GM21515 (cell line): ENCODE data around the gene GCM1.

ENCODE experiments used
- ATAC-seq: cut with Tn5 transposase; IDR thresholded peaks from one replicate; pipeline ENCODE4 v1.9.1; 2021; ENCODE audit not compliant: unreplicated experiment

GCM1 gene

DNA sequence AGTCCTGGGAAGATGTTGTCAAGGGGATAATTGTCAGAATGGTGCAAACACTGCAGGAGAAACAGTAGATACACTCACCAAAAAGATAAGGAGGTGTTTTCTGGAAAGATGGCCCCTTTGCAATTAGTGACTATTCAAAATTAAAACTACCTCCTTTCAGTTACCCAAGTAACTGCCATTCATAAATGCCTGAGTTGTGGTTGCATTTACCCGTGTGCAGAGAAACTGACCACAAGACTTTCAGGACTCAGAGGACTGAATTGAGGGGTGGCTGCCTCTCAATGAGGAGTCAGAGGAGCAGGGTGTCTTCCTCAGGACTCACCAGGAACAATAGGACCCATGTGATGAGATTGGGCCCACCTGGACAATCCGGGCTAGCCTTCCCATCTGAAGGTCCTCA lies 39.0 kb downstream of the GCM1 start:
- ATAC-seq, result peak; percentile 58

- no peak for ATAC-seq
Observed at GRCh38 chr6:53107091-53107490, 41.5 kb downstream of the GCM1 start.

GRCh38 chr6:53104916-53105315 lies 43.7 kb downstream of the GCM1 start:
- no peak for ATAC-seq

- ATAC-seq, result no peak
Observed at GRCh38 chr6:53103993-53104675, 44.5 kb downstream of the GCM1 start.

DNA sequence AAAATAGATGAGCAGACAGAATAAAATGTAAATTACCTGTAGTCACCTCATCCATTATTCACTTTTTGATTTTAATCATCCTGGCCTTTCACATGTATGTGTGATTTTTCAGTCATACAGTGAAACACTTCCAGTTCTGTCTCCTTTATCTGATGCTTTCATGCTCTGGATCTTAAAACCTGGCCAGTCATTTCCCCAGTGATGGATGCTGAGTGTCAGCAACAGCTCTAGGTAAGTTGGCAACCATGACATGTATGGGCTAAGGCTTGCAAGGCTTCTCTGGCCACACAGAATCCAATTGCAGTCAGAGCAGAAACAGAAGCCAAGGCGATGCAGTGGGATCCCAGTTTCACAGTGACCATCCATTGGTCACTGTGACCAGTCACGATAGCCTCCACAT lies 47.6 kb downstream of the GCM1 start:
- ATAC-seq, result no peak

DNA sequence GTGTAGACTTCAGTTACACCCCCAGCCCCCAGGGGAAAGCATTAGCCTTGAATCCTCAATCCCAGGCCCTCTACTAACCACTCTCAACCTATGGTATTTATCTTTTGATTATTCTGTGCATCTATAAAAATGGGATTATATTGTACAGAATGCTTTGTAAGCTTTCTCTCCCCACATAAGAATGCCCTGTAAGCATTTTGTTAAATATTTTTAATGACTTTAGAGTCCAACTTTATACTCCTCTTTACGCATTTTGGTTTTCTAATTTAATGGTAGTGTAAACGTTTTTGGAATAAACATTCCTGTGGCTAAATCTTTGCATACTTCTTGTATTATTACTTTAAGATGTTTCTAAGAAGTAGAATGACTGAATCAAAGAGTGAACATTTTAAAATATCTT lies 48.1 kb downstream of the GCM1 start:
- no peak for ATAC-seq

GRCh38 chr6:53095716-53096115 lies 52.9 kb downstream of the GCM1 start:
- ATAC-seq, result no peak

DNA sequence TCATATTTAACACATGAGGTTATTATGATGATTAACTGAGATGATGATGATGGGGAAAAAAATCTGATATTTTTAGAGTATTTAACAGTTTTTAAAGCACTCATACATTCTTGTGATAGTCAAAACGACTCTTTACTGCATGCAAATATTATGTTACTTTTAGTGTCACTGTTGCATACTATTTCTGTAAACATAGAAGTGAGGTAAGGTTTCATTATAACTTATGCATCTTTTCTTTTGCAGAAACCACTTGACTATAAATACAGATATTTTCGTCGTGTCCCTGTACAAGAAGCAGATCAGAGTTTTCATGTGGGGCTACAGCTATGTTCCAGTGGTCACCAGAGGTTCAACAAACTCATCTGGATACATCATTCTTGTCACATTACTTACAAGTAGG lies 53.4 kb downstream of the GCM1 start:
- ATAC-seq, result no peak

DNA sequence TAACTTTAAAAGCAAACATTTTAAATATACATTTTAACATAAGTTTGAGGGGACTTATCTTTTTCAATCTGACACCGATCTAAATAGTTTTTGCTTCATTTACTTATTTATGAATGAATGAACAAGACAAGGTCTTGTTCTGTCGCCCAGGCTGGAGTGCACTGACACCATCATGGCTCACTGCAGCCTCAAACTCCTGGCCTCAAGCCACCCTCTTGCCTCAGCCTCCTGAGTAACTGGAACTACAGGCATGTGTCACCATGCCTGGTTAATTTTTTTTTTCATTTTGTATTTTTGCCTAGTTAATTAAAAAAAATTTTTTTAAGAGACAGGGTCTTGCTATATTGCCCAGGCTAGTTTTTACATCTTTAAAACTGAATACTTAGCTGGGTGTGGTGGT lies 58.1 kb downstream of the GCM1 start:
- no peak for ATAC-seq

DNA sequence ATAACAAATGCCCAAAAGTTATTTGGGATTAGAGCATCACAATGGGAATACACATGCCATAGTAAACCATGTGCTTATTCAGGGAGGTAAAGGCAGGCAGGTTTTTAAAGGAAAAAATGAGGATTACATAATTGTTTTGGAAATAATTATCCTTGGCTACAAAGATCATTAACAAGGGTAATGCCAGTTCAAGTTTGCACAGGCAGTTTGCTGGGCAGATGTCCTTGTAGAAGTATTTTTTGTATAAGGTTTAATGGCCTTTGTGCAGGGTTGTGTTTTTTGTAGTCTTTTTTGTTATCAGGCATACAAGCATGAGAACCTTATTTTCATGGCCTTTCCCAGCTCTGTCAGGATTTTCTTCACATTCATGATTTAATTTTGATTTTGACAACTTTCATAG lies 58.7 kb downstream of the GCM1 start:
- no peak for ATAC-seq

DNA sequence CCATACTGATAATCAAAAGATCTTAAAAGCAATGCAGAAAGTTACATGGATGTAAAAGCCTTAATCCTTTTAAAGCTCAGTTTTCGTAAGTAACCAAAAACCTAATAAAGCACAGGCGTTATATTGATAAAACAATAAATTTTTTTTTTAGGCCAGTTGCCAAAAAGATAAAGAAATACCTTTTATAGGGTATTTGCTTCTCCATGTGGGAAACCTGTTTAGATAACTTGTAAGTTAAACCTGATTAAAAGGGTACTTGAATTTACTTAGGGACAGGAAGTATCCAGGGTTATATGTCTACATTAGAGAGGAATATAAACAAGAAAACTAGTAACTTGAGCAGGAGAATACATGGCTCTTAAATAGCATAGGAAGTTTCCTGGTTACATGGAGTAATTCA lies 62.3 kb downstream of the GCM1 start:
- no peak for ATAC-seq

DNA sequence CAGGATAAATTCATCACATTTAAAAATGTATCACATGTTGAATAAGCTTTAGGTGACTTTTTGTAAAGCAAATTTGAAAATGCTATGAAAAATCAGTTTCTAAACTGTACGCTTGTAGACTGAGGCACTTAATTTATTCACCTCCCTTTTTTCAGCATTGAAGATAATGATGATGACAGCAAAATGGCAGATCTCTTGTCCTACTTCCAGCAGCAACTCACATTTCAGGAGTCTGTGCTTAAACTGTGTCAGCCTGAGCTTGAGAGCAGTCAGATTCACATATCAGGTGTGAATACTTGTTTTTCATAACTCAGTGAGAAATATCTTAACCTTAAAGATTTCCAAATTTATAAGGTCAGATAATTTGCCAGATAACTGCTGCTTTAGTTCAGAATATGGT lies 67.8 kb downstream of the GCM1 start:
- ATAC-seq, result no peak
